ENCODE data around the gene NGF. TPM values are rescaled to one million over a fixed set of nuclear protein-coding genes. Genes with fewer than 3 reads are reported as not detected.

NGF gene
- total and polyA plus RNA-seq, 9 of the 15 experiments (the other 6 are each of a cell fraction or from before 2014, with no cell fraction given), result not detected

DNA sequence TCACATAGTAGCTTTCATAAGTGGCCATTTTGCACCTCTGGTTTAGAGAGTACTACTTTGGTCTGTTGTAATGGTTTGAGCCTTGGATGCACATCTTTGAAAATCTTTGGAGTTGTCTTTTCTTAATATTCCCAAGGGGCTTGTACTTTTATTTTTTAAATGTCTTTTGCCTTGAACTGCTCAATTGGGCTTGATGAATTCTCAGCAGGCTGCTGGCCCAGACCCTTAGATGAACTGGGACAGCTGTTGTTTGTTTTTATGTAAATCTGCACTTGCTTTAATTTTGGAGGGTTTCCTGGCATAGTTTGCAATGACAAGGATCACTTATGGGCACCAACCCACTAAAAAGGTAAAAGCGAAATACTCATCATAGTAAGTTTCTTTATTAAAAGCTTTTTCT lies 24.9 kb downstream of the NGF start (continued):
- TF ChIP-seq ZNF212 (CRISPR knock-in tag; IDR thresholded peaks at IDR 0.05), result no peak
- no peak for TF ChIP-seq ZBTB5 (IDR thresholded peaks at IDR 0.05)
- TF ChIP-seq RBM34 (IDR thresholded peaks at IDR 0.05; ENCODE audit: borderline replicate concordance, insufficient read depth, low read length), result no peak
- TF ChIP-seq, protein P1, sequence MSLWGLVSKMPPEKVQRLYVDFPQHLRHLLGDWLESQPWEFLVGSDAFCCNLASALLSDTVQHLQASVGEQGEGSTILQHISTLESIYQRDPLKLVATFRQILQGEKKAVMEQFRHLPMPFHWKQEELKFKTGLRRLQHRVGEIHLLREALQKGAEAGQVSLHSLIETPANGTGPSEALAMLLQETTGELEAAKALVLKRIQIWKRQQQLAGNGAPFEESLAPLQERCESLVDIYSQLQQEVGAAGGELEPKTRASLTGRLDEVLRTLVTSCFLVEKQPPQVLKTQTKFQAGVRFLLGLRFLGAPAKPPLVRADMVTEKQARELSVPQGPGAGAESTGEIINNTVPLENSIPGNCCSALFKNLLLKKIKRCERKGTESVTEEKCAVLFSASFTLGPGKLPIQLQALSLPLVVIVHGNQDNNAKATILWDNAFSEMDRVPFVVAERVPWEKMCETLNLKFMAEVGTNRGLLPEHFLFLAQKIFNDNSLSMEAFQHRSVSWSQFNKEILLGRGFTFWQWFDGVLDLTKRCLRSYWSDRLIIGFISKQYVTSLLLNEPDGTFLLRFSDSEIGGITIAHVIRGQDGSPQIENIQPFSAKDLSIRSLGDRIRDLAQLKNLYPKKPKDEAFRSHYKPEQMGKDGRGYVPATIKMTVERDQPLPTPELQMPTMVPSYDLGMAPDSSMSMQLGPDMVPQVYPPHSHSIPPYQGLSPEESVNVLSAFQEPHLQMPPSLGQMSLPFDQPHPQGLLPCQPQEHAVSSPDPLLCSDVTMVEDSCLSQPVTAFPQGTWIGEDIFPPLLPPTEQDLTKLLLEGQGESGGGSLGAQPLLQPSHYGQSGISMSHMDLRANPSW (CRISPR knock-in tag; IDR thresholded peaks at IDR 0.05), result no peak
- TF ChIP-seq SMAD1 (IDR thresholded peaks at IDR 0.05; ENCODE audit: low read depth, low read length, partially characterized antibody), result no peak

DNA sequence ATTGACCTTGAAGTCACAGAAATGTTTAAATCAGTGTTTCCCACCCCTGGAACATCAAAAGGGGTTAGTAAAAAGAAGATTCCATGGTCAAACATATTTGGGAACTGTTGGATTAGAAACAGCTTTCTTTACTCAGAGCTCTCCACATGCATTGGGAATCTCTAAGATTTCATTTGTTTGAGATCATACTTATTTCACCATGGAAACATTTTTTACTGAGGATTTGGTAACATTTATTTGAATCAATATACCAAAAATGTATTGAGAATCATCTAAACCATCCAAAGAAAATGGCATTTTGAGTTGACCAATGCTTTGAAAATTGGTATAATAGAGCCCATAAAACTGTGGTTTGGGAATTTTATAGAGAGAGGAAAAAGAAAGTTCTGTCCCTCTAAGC lies 25.3 kb downstream of the NGF start:
- CTCF ChIA-PET (ENCODE audit: low intra/inter-chr PET ratio), result no interaction called here
- no peak overlapping the region for H3K4me3 ChIP-seq
- no peak for DNase-seq (ENCODE audit: extremely low read depth in 1 of 4, low spot score in 3 of 4)
- H3K4me2 ChIP-seq (ENCODE audit: insufficient read depth, low read length), result no peak overlapping the region
- H3K36me3 ChIP-seq (ENCODE audit: control insufficient read depth, insufficient read depth, low read length), result no peaks in the 10 kb centered on the region
- no TSS peak for BruUV-seq (replicated peaks)
- H2AFZ ChIP-seq (ENCODE audit: low read depth, low read length), result no peak overlapping the region
- H3K9me1 ChIP-seq (ENCODE audit: control insufficient read depth, insufficient read depth, low read length), result no peaks in the 10 kb centered on the region
- no peak overlapping the region for H3K27ac ChIP-seq (ENCODE audit: extremely low read depth, low read depth, low read length)
- FAIRE-seq, result peak; percentile 11
- no peaks in the 10 kb centered on the region for H3K9me3 ChIP-seq (replicated peaks; ENCODE audit: control insufficient read depth, insufficient read depth, low read depth, low read length)
- in situ Hi-C loops (cut with MboI) (no loop called here), intact Hi-C loops (cut with micrococcal nuclease) (no loop called here)
- H3K27me3 ChIP-seq (ENCODE audit: control insufficient read depth in 2 of 2, insufficient read depth in 2 of 2, low read length in 2 of 2), result peaks cover 0 to 4% of the 10 kb centered on the region in 2 experiments; a peak in 1 of 5 replicates
- H4K20me1 ChIP-seq (replicated peaks; ENCODE audit: control insufficient read depth, insufficient read depth, low read length), result peaks cover 4% of the 10 kb centered on the region; the same call in 1 of the 2 replicates
- H3K79me2 ChIP-seq (ENCODE audit: control insufficient read depth, insufficient read depth, low read length), result no peaks in the 10 kb centered on the region
- no peak for ATAC-seq
- H3K9ac ChIP-seq (ENCODE audit: insufficient read depth in 1 of 2, low read depth in 2 of 2, low read length in 2 of 2), result no peak overlapping the region
- no peaks in the 10 kb centered on the region for H3K4me1 ChIP-seq (replicated peaks in 1 of 2; ENCODE audit: control insufficient read depth in 2 of 2, insufficient read depth in 2 of 2, low read length in 2 of 2)
- POLR2A ChIA-PET, result no interaction called here
- no peak for TF ChIP-seq IRF2 (CRISPR knock-in tag; IDR thresholded peaks at IDR 0.05)
- TF ChIP-seq HMGN3 (IDR thresholded peaks at IDR 0.05; ENCODE audit: borderline replicate concordance, extremely low read depth, insufficient read length, low read depth, low read length), result no peak
- no peak for TF ChIP-seq KLF16 (IDR thresholded peaks at IDR 0.05)
- TF ChIP-seq, protein P2, sequence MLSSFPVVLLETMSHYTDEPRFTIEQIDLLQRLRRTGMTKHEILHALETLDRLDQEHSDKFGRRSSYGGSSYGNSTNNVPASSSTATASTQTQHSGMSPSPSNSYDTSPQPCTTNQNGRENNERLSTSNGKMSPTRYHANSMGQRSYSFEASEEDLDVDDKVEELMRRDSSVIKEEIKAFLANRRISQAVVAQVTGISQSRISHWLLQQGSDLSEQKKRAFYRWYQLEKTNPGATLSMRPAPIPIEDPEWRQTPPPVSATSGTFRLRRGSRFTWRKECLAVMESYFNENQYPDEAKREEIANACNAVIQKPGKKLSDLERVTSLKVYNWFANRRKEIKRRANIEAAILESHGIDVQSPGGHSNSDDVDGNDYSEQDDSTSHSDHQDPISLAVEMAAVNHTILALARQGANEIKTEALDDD (IDR thresholded peaks at IDR 0.05), result no peak
- no peak for TF ChIP-seq SRSF3 (IDR thresholded peaks at IDR 0.05; ENCODE audit: insufficient read depth, low read length)
- no peak for TF ChIP-seq NFIX (CRISPR knock-in tag; IDR thresholded peaks at IDR 0.05; ENCODE audit: low read depth)
- no peak for TF ChIP-seq RBM34 (IDR thresholded peaks at IDR 0.05; ENCODE audit: borderline replicate concordance, insufficient read depth, low read length)
- TF ChIP-seq GABPB1 (CRISPR knock-in tag; IDR thresholded peaks at IDR 0.05), result no peak
- TF ChIP-seq MEF2D (tag; conservative IDR thresholded peaks at IDR 0.05; ENCODE audit: low read depth), result no peak
- no peak for TF ChIP-seq BMI1 (IDR thresholded peaks at IDR 0.05; ENCODE audit: low read length)
- no peak for TF ChIP-seq CAMTA2 (CRISPR knock-in tag; conservative IDR thresholded peaks at IDR 0.05)
- TF ChIP-seq TRIM24 (IDR thresholded peaks at IDR 0.05), result no peak
- no peak for TF ChIP-seq MEIS2 (IDR thresholded peaks at IDR 0.05; ENCODE audit: partially characterized antibody)
- TF ChIP-seq ARHGAP35 (IDR thresholded peaks at IDR 0.05; ENCODE audit: partially characterized antibody), result no peak
